Mesenchymal stem cell (in vitro differentiated cells and primary cell): ENCODE data around the gene CFAP100.

Experiments
- DNase-seq: peaks from one replicate; pipeline ENCODE4 v3.0.0-alpha.2; 2013
- H2AFZ ChIP-seq: one replicate; pipeline ENCODE4 v1.6.1; 2013; ENCODE audit warnings: low read depth, mild to moderate bottlenecking, control low read depth, inconsistent platforms, low read length, moderate library complexity
- H2AK5ac ChIP-seq: 2 replicates; pipeline ENCODE4 v1.6.1; 2013; ENCODE audit warnings: low read length, moderate library complexity, mild to moderate bottlenecking, inconsistent platforms; ENCODE audit not compliant: severe bottlenecking
- H2BK120ac ChIP-seq: one replicate; pipeline ENCODE4 v1.6.1; 2013; ENCODE audit warnings: low read depth, mild to moderate bottlenecking, inconsistent platforms, low read length, moderate library complexity
- H2BK12ac ChIP-seq, 2 experiments: one replicate each; pipeline ENCODE4 v1.6.1; 2013; ENCODE audit warnings: inconsistent platforms in 2 of 2, low read length in 2 of 2, mild to moderate bottlenecking in 2 of 2, moderate library complexity in 2 of 2, control low read depth in 1 of 2
- H2BK15ac ChIP-seq: one replicate; pipeline ENCODE4 v1.6.1; 2013; ENCODE audit warnings: mild to moderate bottlenecking, low read depth, inconsistent platforms; ENCODE audit not compliant: poor library complexity, severe bottlenecking
- H2BK5ac ChIP-seq: 2 replicates; pipeline ENCODE4 v1.6.1; 2013; ENCODE audit warnings: low read depth, mild to moderate bottlenecking, low read length, control low read depth, inconsistent platforms; ENCODE audit not compliant: poor library complexity, severe bottlenecking
- H3K14ac ChIP-seq, 2 experiments: one replicate each; pipeline ENCODE4 v1.6.1; 2013; ENCODE audit warnings: inconsistent platforms in 2 of 2, low read length in 2 of 2, control low read depth in 1 of 2, mild to moderate bottlenecking in 1 of 2, moderate library complexity in 1 of 2
- H3K18ac ChIP-seq, 2 experiments: one replicate each; pipeline ENCODE4 v1.6.1; 2013; ENCODE audit warnings: inconsistent platforms in 2 of 2, low read length in 2 of 2, control low read depth in 1 of 2, low read depth in 1 of 2, mild to moderate bottlenecking in 1 of 2
- H3K23ac ChIP-seq, 2 experiments: one replicate each; pipeline ENCODE4 v1.6.1; 2013; ENCODE audit warnings: inconsistent platforms in 2 of 2, low read length in 2 of 2, mild to moderate bottlenecking in 2 of 2, moderate library complexity in 2 of 2, control low read depth in 1 of 2
- H3K27ac ChIP-seq: 2 replicates; pipeline ENCODE4 v1.5.1; 2013; ENCODE audit warnings: mild to moderate bottlenecking, moderate library complexity, low read length, control low read depth, inconsistent platforms; ENCODE audit not compliant: poor library complexity, severe bottlenecking
- H3K27me3 ChIP-seq, 2 experiments: 2 replicates each; pipeline versions ENCODE4 v1.6.1 to v1.7.0; 2013; ENCODE audit warnings: low read length in 2 of 2, mild to moderate bottlenecking in 2 of 2, moderate library complexity in 2 of 2, control low read depth in 1 of 2, inconsistent platforms in 1 of 2; ENCODE audit not compliant: control insufficient read depth in 1 of 2, insufficient read depth in 1 of 2
- H3K36me3 ChIP-seq, 2 experiments: 2 replicates each; pipeline versions ENCODE4 v1.6.1 to v1.7.0; 2013; ENCODE audit warnings: low read length in 2 of 2, control low read depth in 1 of 2, inconsistent platforms in 1 of 2, low read depth in 1 of 2, mild to moderate bottlenecking in 1 of 2; ENCODE audit not compliant: insufficient read depth in 2 of 2, control insufficient read depth in 1 of 2
- H3K4ac ChIP-seq, 2 experiments: one replicate each; pipeline ENCODE4 v1.6.1; 2013; ENCODE audit warnings: inconsistent platforms in 2 of 2, low read length in 2 of 2, mild to moderate bottlenecking in 2 of 2, moderate library complexity in 2 of 2, control low read depth in 1 of 2, low read depth in 1 of 2
- H3K4me1 ChIP-seq: 2 replicates; pipeline ENCODE4 v1.6.1; 2013; ENCODE audit warnings: low read depth, low read length, control low read depth; ENCODE audit not compliant: control insufficient read depth, insufficient read depth
- H3K4me2 ChIP-seq: 2 replicates; pipeline ENCODE4 v1.6.1; 2013; ENCODE audit warnings: low read length, mild to moderate bottlenecking, inconsistent platforms; ENCODE audit not compliant: poor library complexity, severe bottlenecking
- H3K4me3 ChIP-seq, 2 experiments: 2 replicates each; pipeline versions ENCODE4 v1.5.1 to v1.7.0; 2013; ENCODE audit warnings: low read length in 2 of 2, mild to moderate bottlenecking in 2 of 2, control low read depth in 1 of 2, low read depth in 1 of 2; ENCODE audit not compliant: insufficient read depth in 1 of 2
- H3K79me1 ChIP-seq: replicated peaks from 2 replicates; pipeline ENCODE4 v1.6.1; 2013; ENCODE audit warnings: mild to moderate bottlenecking, control low read depth, low read length, inconsistent platforms; ENCODE audit not compliant: poor library complexity, severe bottlenecking
- H3K9ac ChIP-seq: 2 replicates; pipeline ENCODE4 v1.7.0; 2013; ENCODE audit warnings: mild to moderate bottlenecking, low read length, moderate library complexity
- H3K9me3 ChIP-seq: 2 replicates; pipeline ENCODE4 v1.7.0; 2013; ENCODE audit warnings: mild to moderate bottlenecking, low read length; ENCODE audit not compliant: control insufficient read depth
- H4K8ac ChIP-seq: one replicate; pipeline ENCODE4 v1.6.1; 2013; ENCODE audit warnings: inconsistent platforms, mild to moderate bottlenecking, low read length, moderate library complexity
- H4K91ac ChIP-seq: one replicate; pipeline ENCODE4 v1.6.1; 2013; ENCODE audit warnings: mild to moderate bottlenecking, low read length, inconsistent platforms
- WGBS: methylation state at CpG from one replicate; pipeline ENCODE4 v1.1.7; 2013; ENCODE audit warnings: mixed read lengths; 5-methylcytosine and 5-hydroxymethylcytosine counted together

Gene CFAP100

GRCh38 chr3:126476166-126477060, 81.7 kb downstream of the CFAP100 start:
- H2BK12ac ChIP-seq: peak overlapping the region in 1 of 2 experiments; percentile 3
- H3K18ac ChIP-seq: peak overlapping the region; percentile 79 to 86
- peak overlapping the region; percentile 49 for H2AFZ ChIP-seq
- no peak for DNase-seq
- H3K9me3 ChIP-seq: no peaks in the 10 kb centered on the region
- no peak overlapping the region for H2AK5ac ChIP-seq
- peak overlapping the region in 1 of 2 experiments; percentile 30 for H3K14ac ChIP-seq
- H3K27ac ChIP-seq: no peak overlapping the region
- H3K9ac ChIP-seq: peak overlapping the region; percentile 97
- H3K36me3 ChIP-seq: peaks cover 0 to 13% of the 10 kb centered on the region in 2 experiments
- peaks cover 28% of the 10 kb centered on the region for H3K4me1 ChIP-seq
- H2BK120ac ChIP-seq: peak overlapping the region; percentile 71
- H3K4ac ChIP-seq: peak overlapping the region; percentile 22 to 89
- H2BK15ac ChIP-seq: no peak overlapping the region
- H3K27me3 ChIP-seq: no peaks in the 10 kb centered on the region
- peak overlapping the region; percentile 64 for H4K91ac ChIP-seq
- H4K8ac ChIP-seq: peak overlapping the region; percentile 96
- H3K4me3 ChIP-seq: peak overlapping the region; percentile 65 to 97
- peak overlapping the region; percentile 80 for H3K4me2 ChIP-seq
- WGBS: 21% methylated on average over 47 of the region's 66 CpGs
- peaks cover 13% of the 10 kb centered on the region for H3K79me1 ChIP-seq
- H2BK5ac ChIP-seq: no peak overlapping the region
- peak overlapping the region in 1 of 2 experiments; percentile 87 for H3K23ac ChIP-seq

GRCh38 chr3:126477061-126477380, 82.3 kb downstream of the CFAP100 start:
- Histone ChIP-seq H2BK15ac (no peak overlapping the region), H4K8ac (peak overlapping the region; percentile 9), H3K4me1 (peaks cover 32% of the 10 kb centered on the region), H2AK5ac (no peak overlapping the region), H3K4ac (no peak overlapping the region), H3K4me2 (no peak overlapping the region), H3K14ac (no peak overlapping the region), H3K9ac (no peak overlapping the region), H3K36me3 (peaks cover 0 to 8% of the 10 kb centered on the region in 2 experiments), H2AFZ (no peak overlapping the region), H2BK12ac (no peak overlapping the region), H3K9me3 (no peaks in the 10 kb centered on the region), H3K18ac (no peak overlapping the region), H2BK5ac (no peak overlapping the region), H2BK120ac (no peak overlapping the region), H3K79me1 (peaks cover 13% of the 10 kb centered on the region), H3K4me3 (no peak overlapping the region), H3K23ac (no peak overlapping the region), H3K27ac (no peak overlapping the region), H3K27me3 (no peaks in the 10 kb centered on the region), H4K91ac (no peak overlapping the region)
- WGBS: 84% methylated on average over 4 of the region's 4 CpGs
- no peak for DNase-seq

DNA sequence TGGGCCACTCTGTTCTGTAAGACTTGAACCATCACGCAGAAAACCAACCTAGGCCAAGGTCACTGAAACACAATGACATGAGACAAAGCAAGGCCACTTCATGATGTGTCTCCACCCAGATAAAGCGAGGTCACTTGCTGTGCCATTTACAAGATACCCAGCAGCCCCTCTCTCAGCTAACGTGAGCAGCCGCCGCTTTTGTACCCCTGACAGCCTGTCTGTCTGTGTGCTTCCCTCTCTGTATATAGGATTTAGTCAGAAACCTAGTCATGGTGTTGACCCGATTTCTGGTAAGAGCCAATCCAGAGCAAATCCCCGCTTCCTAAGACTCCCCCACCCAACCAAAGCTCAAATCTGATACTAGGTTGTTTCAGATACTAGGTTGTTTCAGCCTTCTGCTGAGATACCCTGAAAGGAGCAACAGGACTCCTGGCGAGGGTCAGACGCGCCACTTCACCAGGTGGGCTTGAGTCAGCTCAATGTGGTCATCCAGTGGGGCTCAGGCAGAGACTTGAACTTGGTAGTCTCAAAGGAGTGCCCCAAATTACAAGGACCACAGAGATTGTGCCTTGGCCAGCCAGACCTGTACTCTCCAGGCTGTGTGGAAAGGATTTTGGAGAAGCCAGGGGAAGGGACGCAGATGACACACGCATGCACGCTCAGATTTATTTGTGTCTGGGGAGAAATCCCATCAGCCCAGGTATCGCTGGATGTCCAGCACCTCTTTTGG, 84.0 kb downstream of the CFAP100 start:
- no peak overlapping the region for H4K8ac ChIP-seq
- peaks cover 19% of the 10 kb centered on the region for H3K4me1 ChIP-seq
- H2BK120ac ChIP-seq: no peak overlapping the region
- H3K18ac ChIP-seq: no peak overlapping the region
- peaks cover 6% of the 10 kb centered on the region for H3K79me1 ChIP-seq
- no peak overlapping the region for H2BK12ac ChIP-seq
- no peak overlapping the region for H2AK5ac ChIP-seq
- no peak overlapping the region for H2AFZ ChIP-seq
- no peak overlapping the region for H4K91ac ChIP-seq
- no peak overlapping the region for H3K9ac ChIP-seq
- DNase-seq: no peak
- no peak overlapping the region for H3K27ac ChIP-seq
- no peak overlapping the region for H2BK15ac ChIP-seq
- no peak overlapping the region for H3K4me2 ChIP-seq
- no peaks in the 10 kb centered on the region for H3K36me3 ChIP-seq
- H3K23ac ChIP-seq: no peak overlapping the region
- H3K14ac ChIP-seq: no peak overlapping the region
- peaks cover 0 to 6% of the 10 kb centered on the region in 2 experiments for H3K27me3 ChIP-seq
- no peak overlapping the region for H3K4ac ChIP-seq
- H3K9me3 ChIP-seq: no peaks in the 10 kb centered on the region
- no peak overlapping the region for H2BK5ac ChIP-seq
- H3K4me3 ChIP-seq: no peak overlapping the region
- 95% methylated on average over 14 of the region's 14 CpGs for WGBS

DNA sequence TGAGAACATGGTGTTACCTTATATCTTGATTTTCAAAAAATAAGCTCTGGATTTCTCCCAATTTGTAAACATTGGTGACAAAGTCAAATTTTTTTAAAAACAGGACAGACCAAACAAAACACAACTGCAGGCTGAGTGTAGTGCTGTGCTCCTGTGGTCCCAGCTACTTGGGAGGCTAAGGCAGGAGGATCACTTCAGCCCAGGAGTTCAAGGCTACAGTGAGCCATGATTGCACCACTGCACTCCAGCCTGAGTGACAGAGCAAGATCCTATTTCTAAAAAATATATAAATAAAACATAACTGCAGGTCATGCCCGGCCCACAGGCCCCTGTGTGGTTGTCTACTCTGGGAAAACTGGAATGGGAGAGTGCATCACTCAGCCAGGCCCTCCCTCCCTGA, 84.9 kb downstream of the CFAP100 start:
- Histone ChIP-seq H3K27ac (no peak overlapping the region), H3K36me3 (no peaks in the 10 kb centered on the region), H3K27me3 (peaks cover 3 to 13% of the 10 kb centered on the region in 2 experiments)

More for the DNA sequence above, 84.9 kb downstream of the CFAP100 start:
- H2AFZ ChIP-seq: no peak overlapping the region
- H3K18ac ChIP-seq: no peak overlapping the region
- H3K14ac ChIP-seq: no peak overlapping the region
- H3K4me2 ChIP-seq: no peak overlapping the region
- H2AK5ac ChIP-seq: no peak overlapping the region
- no peak overlapping the region for H2BK120ac ChIP-seq
- H4K91ac ChIP-seq: no peak overlapping the region
- no peak for DNase-seq
- H3K4me3 ChIP-seq: no peak overlapping the region
- 70% methylated on average over 1 of the region's 1 CpG for WGBS
- no peak overlapping the region for H2BK5ac ChIP-seq
- no peak overlapping the region for H2BK12ac ChIP-seq
- no peak overlapping the region for H3K9ac ChIP-seq
- H3K9me3 ChIP-seq: no peaks in the 10 kb centered on the region
- H3K4ac ChIP-seq: no peak overlapping the region
- H3K79me1 ChIP-seq: peaks cover 3% of the 10 kb centered on the region
- H2BK15ac ChIP-seq: no peak overlapping the region
- H3K4me1 ChIP-seq: peaks cover 13% of the 10 kb centered on the region
- H4K8ac ChIP-seq: no peak overlapping the region
- peak overlapping the region in 1 of 2 experiments; percentile 5 for H3K23ac ChIP-seq
